SK-MEL-5 (cell line): Measurements from ENCODE around the gene ZFAND2B. TPM values are rescaled to one million over a fixed set of nuclear protein-coding genes. Genes with fewer than 3 reads are reported as not detected.

Experiments
- DNase-seq: peaks from one replicate; pipeline ENCODE4 v3.0.0-alpha.2; 2016; ENCODE audit warnings: low read depth, low spot score
- in situ Hi-C: cut with HindIII; loops from 2 replicates; pipeline ENCODE4 v1.10.0; 2016; ENCODE audit warnings: low sequenced_read_pairs, high pct_unique_total_duplicates, low pct_unique_long_range_greater_than_20kb
- total RNA-seq: library from RNA; depleted of rRNA; stranded (reverse); fragments of >200 nt; shearing (Covaris generic); gene quantifications from 2 replicates; pipeline ENCODE4 v1.2.3, GENCODE V29; 2014

The ZFAND2B gene
- total RNA-seq, 1 experiment from 2014 or later = 16.2 TPM

DNA sequence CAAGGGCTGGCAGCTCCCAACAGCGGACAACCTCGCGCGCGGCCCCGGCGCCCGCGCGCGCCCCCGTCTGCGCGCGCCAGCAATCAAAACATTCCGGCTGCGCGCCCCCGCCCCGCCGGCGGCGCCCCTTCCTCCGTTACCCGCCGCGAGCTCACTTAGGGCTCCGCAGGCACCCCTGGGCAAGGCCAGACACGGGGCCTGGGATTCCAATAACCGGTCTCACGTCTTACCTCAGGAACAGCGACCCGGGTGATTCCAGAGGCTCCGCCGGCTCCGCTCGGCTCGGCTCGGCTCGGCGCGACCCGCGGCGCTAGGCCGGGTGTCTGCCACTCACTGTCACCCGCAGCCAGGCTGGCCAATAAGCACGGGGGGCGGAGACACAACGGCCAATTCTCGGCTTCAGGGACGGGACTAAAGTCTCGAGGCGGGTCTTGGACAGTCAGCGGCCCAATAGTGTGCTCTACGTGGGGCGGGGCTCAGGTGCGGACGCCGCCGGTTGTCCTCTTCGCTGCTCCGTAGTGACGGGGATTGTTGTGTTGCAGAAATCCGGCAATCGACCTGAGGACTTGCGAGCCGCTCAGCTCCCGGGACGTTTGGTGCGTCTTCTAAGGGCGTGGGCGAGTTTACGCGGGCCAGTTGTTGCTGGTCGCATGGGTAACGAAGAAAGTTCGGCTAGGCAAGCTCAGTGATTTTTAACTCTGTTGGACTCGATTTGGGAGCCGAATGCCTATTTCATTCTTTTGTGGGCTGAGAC is 22.9 kb downstream of the ZFAND2B start, which contains the start of the genes ANKZF1 and ATG9A:
Gene ANKZF1 (plus strand): TSS at position 502 of the 754 bp plus-strand sequence. CDS start 452 bp downstream, outside the sequence.
Gene ATG9A (minus strand): TSS at position 332 of the 754 bp plus-strand sequence. CDS start 1,612 bp downstream, outside the sequence.
- peak; percentile 99 for DNase-seq
- in situ Hi-C loops = no loop called here

GRCh38 chr2:219230059-219230540 is 23.5 kb downstream of the ZFAND2B start:
- in situ Hi-C loops = no loop called here
- peak; percentile 14 for DNase-seq

- no peak for DNase-seq
- in situ Hi-C loops = no loop called here
These were observed 27.7 kb downstream of the ZFAND2B start for GRCh38 chr2:219234331-219234730.

DNA sequence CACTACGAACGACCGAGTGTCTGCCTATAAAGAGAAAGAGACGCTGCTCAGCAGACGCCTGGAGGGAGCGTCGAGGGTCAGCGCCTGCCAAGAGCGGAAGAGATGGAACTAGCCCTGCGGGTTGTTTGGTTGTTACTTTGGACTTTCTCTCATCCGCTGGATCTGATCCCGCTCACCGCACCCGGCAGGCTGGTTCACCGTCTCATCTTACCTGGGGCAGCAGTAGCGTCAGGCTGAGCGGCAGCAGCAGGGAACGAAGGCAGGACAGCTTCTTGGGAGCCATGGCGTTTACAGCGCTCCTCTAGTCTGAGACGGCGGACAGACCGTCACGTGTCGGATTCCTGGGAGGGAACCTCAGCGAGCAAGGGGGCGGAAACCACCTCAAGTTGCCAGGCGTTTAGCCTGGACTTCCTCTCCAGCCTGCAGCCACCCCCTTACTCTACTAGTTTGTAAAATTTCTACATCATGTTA is 36.7 kb downstream of the ZFAND2B start:
- in situ Hi-C loops = no loop called here
- DNase-seq = no peak

- in situ Hi-C loops = no loop called here
- DNase-seq = no peak
These were observed 38.2 kb downstream of the ZFAND2B start for GRCh38 chr2:219244789-219245147.

- in situ Hi-C loops = no loop called here
- peak; percentile 89 for DNase-seq
These were observed 38.7 kb downstream of the ZFAND2B start, which contains the start of the genes GLB1L and STK16 for GRCh38 chr2:219245148-219245898. Gene GLB1L, minus strand, starts transcription at chr2:219245444. Its CDS starts 1,871 bp downstream, at chr2:219243573. Gene STK16, plus strand, starts transcription at chr2:219245479. Its CDS starts 521 bp downstream, at chr2:219246000.

DNA sequence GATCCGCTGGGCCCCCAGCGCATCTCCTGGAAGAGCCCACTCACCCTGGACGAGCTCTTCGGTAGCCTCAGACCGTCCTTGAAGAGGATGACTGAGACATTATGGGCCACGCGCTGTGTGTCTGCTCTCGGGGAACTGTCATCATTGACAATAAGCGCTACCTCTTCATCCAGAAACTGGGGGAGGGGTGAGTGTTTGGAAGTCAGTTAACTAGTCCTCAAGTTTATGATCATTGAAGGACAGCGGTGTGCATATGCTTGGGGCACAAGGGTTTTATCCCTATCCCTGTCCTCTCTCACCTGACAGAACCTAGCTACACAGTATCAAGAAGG is 39.3 kb downstream of the ZFAND2B start:
- in situ Hi-C loops = no loop called here
- DNase-seq = no peak

- DNase-seq = no peak
- in situ Hi-C loops = no loop called here
These were observed 40.0 kb downstream of the ZFAND2B start for GRCh38 chr2:219246559-219246958.

- DNase-seq = no peak
- in situ Hi-C loops = no loop called here
These were observed 41.4 kb downstream of the ZFAND2B start for GRCh38 chr2:219247678-219248642.

DNA sequence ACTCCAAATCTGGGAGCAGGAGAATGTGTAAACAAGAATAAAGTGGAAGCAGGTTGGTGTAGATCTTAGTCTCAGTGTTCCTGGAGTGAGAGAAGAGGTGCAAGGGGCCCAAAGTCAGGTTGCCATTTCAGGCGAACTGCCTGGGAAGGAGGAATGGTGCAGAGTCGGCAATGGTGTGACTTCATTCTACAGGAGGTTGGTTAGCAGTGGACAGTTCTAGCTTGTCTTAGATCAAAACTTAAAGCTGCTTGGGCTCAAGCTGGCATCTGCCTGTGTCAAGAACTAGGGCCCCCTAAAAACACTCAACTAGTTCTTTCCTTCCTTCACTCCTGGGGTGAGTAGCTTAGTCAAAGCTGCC is 42.2 kb downstream of the ZFAND2B start:
- in situ Hi-C loops = no loop called here
- DNase-seq = no peak

GRCh38 chr2:219249203-219249980 is 42.8 kb downstream of the ZFAND2B start:
- in situ Hi-C loops = no loop called here
- DNase-seq = peak; percentile 49

DNA sequence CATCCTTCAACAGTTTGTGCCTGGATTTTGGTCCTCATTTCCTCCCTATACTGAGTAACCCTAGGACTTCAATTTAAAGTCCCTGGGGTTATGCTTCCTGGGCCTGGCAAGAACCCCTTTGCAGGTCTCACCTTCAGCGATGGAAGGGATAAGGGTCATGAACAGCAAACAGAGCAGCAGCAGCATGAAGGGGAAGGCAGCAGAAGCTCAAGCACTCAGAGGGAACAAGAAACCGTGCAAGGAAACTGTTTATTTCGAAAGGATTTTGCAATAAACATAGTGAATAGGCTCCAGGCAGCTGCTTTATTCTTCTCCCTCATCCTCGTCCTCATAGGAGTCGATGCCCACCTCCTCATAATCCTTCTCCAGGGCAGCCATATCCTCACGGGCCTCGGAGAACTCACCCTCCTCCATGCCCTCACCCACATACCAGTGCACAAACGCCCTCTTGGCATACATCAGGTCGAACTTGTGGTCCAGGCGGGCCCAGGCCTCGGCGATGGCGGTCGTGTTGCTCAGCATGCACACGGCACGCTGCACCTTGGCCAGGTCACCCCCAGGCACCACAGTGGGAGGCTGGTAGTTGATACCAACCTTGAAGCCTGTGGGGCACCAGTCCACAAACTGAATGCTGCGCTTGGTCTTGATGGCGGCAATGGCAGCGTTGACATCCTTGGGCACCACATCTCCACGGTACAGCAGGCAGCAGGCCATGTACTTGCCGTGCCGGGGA is 43.6 kb downstream of the ZFAND2B start:
- DNase-seq = no peak
- in situ Hi-C loops = no loop called here

DNA sequence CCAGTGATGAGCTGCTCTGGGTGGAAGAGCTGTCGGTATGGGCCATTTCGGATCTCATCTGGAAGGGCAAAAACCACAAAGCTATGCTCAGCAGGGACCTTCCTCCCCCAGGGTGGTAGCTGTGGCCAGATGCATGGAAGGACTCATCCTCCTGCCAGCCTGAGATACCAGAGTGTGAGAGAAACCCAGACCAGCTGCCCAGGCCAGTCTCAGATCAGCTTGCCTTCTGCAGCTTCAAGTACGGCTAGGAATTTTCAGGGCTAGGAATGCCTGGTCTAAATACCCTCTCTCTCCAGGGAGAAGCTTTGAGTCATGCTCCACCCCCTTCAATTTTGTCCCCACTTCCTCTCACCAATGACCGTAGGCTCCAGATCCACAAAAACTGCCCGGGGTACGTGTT is 45.1 kb downstream of the ZFAND2B start:
- in situ Hi-C loops = no loop called here
- DNase-seq = no peak

- DNase-seq = no peak
- in situ Hi-C loops = no loop called here
These were observed 45.5 kb downstream of the ZFAND2B start for GRCh38 chr2:219252084-219252483.

DNA sequence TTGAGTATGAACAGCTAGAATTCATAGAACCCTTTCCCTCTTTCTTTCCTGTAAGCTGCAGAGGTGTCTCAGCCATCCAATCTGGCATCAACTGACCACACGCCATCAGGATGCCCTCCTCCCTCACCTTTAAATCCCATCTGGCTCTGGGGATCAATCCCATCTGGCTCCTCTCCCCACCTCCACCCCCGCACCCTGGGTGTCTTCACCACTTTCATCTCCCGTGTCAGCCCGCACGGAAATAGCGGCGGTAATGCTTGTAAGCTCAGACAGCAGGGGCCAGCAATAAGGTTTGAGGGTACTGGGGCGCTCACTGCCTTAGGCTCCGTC is 46.0 kb downstream of the ZFAND2B start:
- in situ Hi-C loops = no loop called here

More for the DNA sequence above, 46.0 kb downstream of the ZFAND2B start:
- no peak for DNase-seq
